GM19463 (cell line): Measurements from ENCODE around the gene BTBD2.

Source experiments
- ATAC-seq: cut with Tn5 transposase; IDR thresholded peaks from one replicate; pipeline ENCODE4 v1.9.1; 2021; ENCODE audit warnings: mild to moderate bottlenecking, moderate library complexity; ENCODE audit not compliant: unreplicated experiment

The BTBD2 gene

GRCh38 chr19:2015608-2015950, at the start of gene BTBD2:
TSS of gene BTBD2 (minus strand) at chr19:2015714. CDS start at chr19:2015703, 11 bp downstream.
- ATAC-seq, result no peak

- ATAC-seq, result no peak
These were observed 49.4 kb upstream of the BTBD2 start for GRCh38 chr19:2064788-2065524.

- no peak for ATAC-seq
These were observed 48.9 kb upstream of the BTBD2 start for GRCh38 chr19:2064395-2064787.

GRCh38 chr19:2063824-2064223, 48.3 kb upstream of the BTBD2 start:
- no peak for ATAC-seq

GRCh38 chr19:2062770-2063169, 47.3 kb upstream of the BTBD2 start:
- ATAC-seq, result no peak

GRCh38 chr19:2062389-2062729, 46.8 kb upstream of the BTBD2 start:
- ATAC-seq, result no peak

- ATAC-seq, result peak; percentile 79
These were observed 46.2 kb upstream of the BTBD2 start for GRCh38 chr19:2061495-2062388.

GRCh38 chr19:2060884-2061494, 45.5 kb upstream of the BTBD2 start:
- peak; percentile 29 for ATAC-seq

GRCh38 chr19:2059422-2060201, 44.1 kb upstream of the BTBD2 start:
- ATAC-seq, result no peak

- no peak for ATAC-seq
These were observed 43.3 kb upstream of the BTBD2 start for GRCh38 chr19:2058570-2059421.

GRCh38 chr19:2057484-2058469, 42.3 kb upstream of the BTBD2 start:
- no peak for ATAC-seq

- no peak for ATAC-seq
These were observed 41.3 kb upstream of the BTBD2 start for GRCh38 chr19:2056837-2057192.

- ATAC-seq, result no peak
These were observed 40.7 kb upstream of the BTBD2 start for GRCh38 chr19:2055931-2056836.

- no peak for ATAC-seq
These were observed 39.2 kb upstream of the BTBD2 start for GRCh38 chr19:2054763-2055162.

- no peak for ATAC-seq
These were observed 38.3 kb upstream of the BTBD2 start for GRCh38 chr19:2053601-2054389.

GRCh38 chr19:2051773-2052704, 36.5 kb upstream of the BTBD2 start:
- no peak for ATAC-seq
